Muscle of arm (tissue), 12 donors: Measurements from ENCODE around the gene GABBR2. TPM values are rescaled to one million over a fixed set of nuclear protein-coding genes. Genes with fewer than 3 reads are reported as not detected.
"Not testable (repeated sequence)": the region's sequence is repeated elsewhere in the genome, so short reads cannot be mapped to it uniquely, and the experiment has no call there.

Experiments used
- DNase-seq: peaks from one replicate; pipeline ENCODE4 v3.0.0-alpha.2; 2013
- polyA plus RNA-seq, 12 donors: library from polyadenylated mRNA; unstranded; fragments of 120-200 nt; gene quantifications; one replicate each; pipeline ENCODE4 v1.2.1, GENCODE V29; 2013; ENCODE audit not compliant: insufficient read length in 12 of 12

GABBR2 gene
- polyA plus RNA-seq, 12 donors: 0.80 to 2.8 (median 1.4) TPM; not detected in 1

- no peak for DNase-seq
Measured at GRCh38 chr9:98481676-98482075, 227.1 kb downstream of the GABBR2 start.

GRCh38 chr9:98479967-98480847 lies 228.5 kb downstream of the GABBR2 start:
- DNase-seq: no peak

GRCh38 chr9:98479449-98479848 lies 229.3 kb downstream of the GABBR2 start:
- no peak for DNase-seq

- DNase-seq: peak; percentile 10
Measured at GRCh38 chr9:98477884-98478283, 230.9 kb downstream of the GABBR2 start.

GRCh38 chr9:98472216-98472615 lies 236.5 kb downstream of the GABBR2 start:
- no peak for DNase-seq

GRCh38 chr9:98471185-98471584 lies 237.6 kb downstream of the GABBR2 start:
- DNase-seq: no peak

GRCh38 chr9:98468567-98469239 lies 240.0 kb downstream of the GABBR2 start:
- no peak for DNase-seq

GRCh38 chr9:98465799-98466198 lies 242.9 kb downstream of the GABBR2 start:
- no peak for DNase-seq

- not testable (repeated sequence) for DNase-seq
Measured at GRCh38 chr9:98464156-98464690, 244.5 kb downstream of the GABBR2 start.

- no peak for DNase-seq
Measured at GRCh38 chr9:98462310-98462709, 246.4 kb downstream of the GABBR2 start.

- no peak for DNase-seq
Measured at GRCh38 chr9:98460704-98461103, 248.0 kb downstream of the GABBR2 start.

GRCh38 chr9:98457726-98458370 lies 250.9 kb downstream of the GABBR2 start:
- no peak for DNase-seq

GRCh38 chr9:98456156-98456613 lies 252.6 kb downstream of the GABBR2 start:
- DNase-seq: no peak

- no peak for DNase-seq
Measured at GRCh38 chr9:98455256-98456155, 253.2 kb downstream of the GABBR2 start.

- DNase-seq: no peak
Measured at GRCh38 chr9:98453589-98454311, 255.0 kb downstream of the GABBR2 start.

GRCh38 chr9:98451576-98451975 lies 257.2 kb downstream of the GABBR2 start:
- DNase-seq: no peak

- DNase-seq: no peak
Measured at GRCh38 chr9:98450496-98450895, 258.2 kb downstream of the GABBR2 start.

GRCh38 chr9:98449871-98450270 lies 258.9 kb downstream of the GABBR2 start:
- no peak for DNase-seq

GRCh38 chr9:98445576-98445975 lies 263.2 kb downstream of the GABBR2 start:
- DNase-seq: no peak

GRCh38 chr9:98444601-98445000 lies 264.1 kb downstream of the GABBR2 start:
- DNase-seq: no peak
